K562 (cell line): ENCODE measurements around the gene SART3. TPM values are rescaled to one million over a fixed set of nuclear protein-coding genes. Genes with fewer than 3 reads are reported as not detected.

Source experiments
- ATAC-seq: fragments of 200-7000 bp; cut with Tn5 transposase; 3 replicates; pipeline ENCODE4 v1.9.1; 2020; ENCODE audit warnings: moderate library complexity
- BruUV-seq: library from RNA; stranded (reverse); fragments of 400-500 nt; replicated peaks from 2 replicates; lab custom pipeline; 2021; lab: Mats Ljungman, UMichigan
- CTCF ChIA-PET: fragments of 300-600 bp; formaldehyde crosslinking; extraction: SDS; loops from one replicate; lab custom pipeline; 2021; ENCODE audit warnings: low intra/inter-chr PET ratio; lab: Yijun Ruan, JAX
- POLR2A ChIA-PET: fragments of 300-600, 350-650 bp; sonication (Branson Sonifier 250); formaldehyde crosslinking; extraction: SDS; loops from one replicate; lab custom pipeline; 2021; ENCODE audit warnings: antibody characterized with exemption, inconsistent platforms; lab: Yijun Ruan, JAX
- DNase-seq, 4 experiments: peaks; one replicate each; pipeline versions ENCODE4 v3.0.0 to v3.0.0-alpha.2; 2011 to 2018; ENCODE audit warnings: low spot score in 3 of 4, mixed read lengths in 3 of 4; ENCODE audit errors: extremely low read depth in 1 of 4
- FAIRE-seq: peaks from 2 replicates; lab custom pipeline; 2011; peaks lifted over from hg19 to GRCh38; lab: Jason Lieb, UNC
- H2AFZ ChIP-seq: 2 replicates; pipeline ENCODE4 v1.6.0; 2011; ENCODE audit warnings: low read depth, low read length, control low read depth, inconsistent platforms
- H3K27ac ChIP-seq: fragments of 200-600 bp; 3 replicates; pipeline ENCODE4 v1.8.0; 2011; ENCODE audit warnings: low read depth, mild to moderate bottlenecking, control low read depth, inconsistent platforms, low read length, moderate library complexity, mixed read lengths; ENCODE audit errors: extremely low read depth
- H3K27me3 ChIP-seq, 2 experiments: fragments of 300-600 bp in 1 of 2; 2 replicates in 1 of 2; 3 replicates in 1 of 2; pipeline versions ENCODE4 v1.6.0 to v1.8.0; 2011; ENCODE audit warnings: inconsistent platforms in 2 of 2, low read length in 2 of 2, mild to moderate bottlenecking in 1 of 2, mixed read lengths in 1 of 2, moderate library complexity in 1 of 2; ENCODE audit not compliant: control insufficient read depth in 2 of 2, insufficient read depth in 2 of 2
- H3K36me3 ChIP-seq: fragments of 300-600 bp; 3 replicates; pipeline ENCODE4 v1.8.0; 2011; ENCODE audit warnings: mild to moderate bottlenecking, low read length, inconsistent platforms; ENCODE audit not compliant: control insufficient read depth, insufficient read depth
- H3K4me1 ChIP-seq, 2 experiments: fragments of 200-600 bp in 1 of 2; replicated peaks in 1 of 2; 2 replicates in 1 of 2; 3 replicates in 1 of 2; pipeline versions ENCODE4 v1.5.1 to v1.8.0; 2011; ENCODE audit warnings: inconsistent platforms in 2 of 2, low read length in 2 of 2, mild to moderate bottlenecking in 1 of 2, mixed read lengths in 1 of 2, moderate library complexity in 1 of 2; ENCODE audit not compliant: control insufficient read depth in 2 of 2, insufficient read depth in 2 of 2
- H3K4me2 ChIP-seq: 2 replicates; pipeline ENCODE4 v1.6.1; 2011; ENCODE audit warnings: low read length, control low read depth, inconsistent platforms, mixed read lengths; ENCODE audit not compliant: insufficient read depth
- H3K4me3 ChIP-seq: fragments of 200-600 bp; sonication (generic), shearing (Covaris generic); 2 replicates; pipeline ENCODE4 v1.5.1; 2016; ENCODE audit warnings: control low read depth, inconsistent platforms
- H3K79me2 ChIP-seq: fragments of 200-600 bp; 3 replicates; pipeline ENCODE4 v1.8.0; 2011; ENCODE audit warnings: low read length, inconsistent platforms; ENCODE audit not compliant: control insufficient read depth, insufficient read depth
- H3K9ac ChIP-seq, 2 experiments: 2 replicates each; pipeline versions ENCODE4 v1.6.0 to v1.6.1; 2011; ENCODE audit warnings: low read depth in 2 of 2, low read length in 2 of 2, control low read depth in 1 of 2, inconsistent platforms in 1 of 2, mild to moderate bottlenecking in 1 of 2, mixed read lengths in 1 of 2; ENCODE audit not compliant: insufficient read depth in 1 of 2
- H3K9me1 ChIP-seq: one replicate; pipeline ENCODE4 v1.6.0; 2011; ENCODE audit warnings: inconsistent platforms, mild to moderate bottlenecking, low read length, moderate library complexity; ENCODE audit not compliant: control insufficient read depth, insufficient read depth
- H3K9me3 ChIP-seq: replicated peaks from 2 replicates; pipeline ENCODE4 v1.5.1; 2011; ENCODE audit warnings: low read depth, low read length, inconsistent platforms; ENCODE audit not compliant: control insufficient read depth, insufficient read depth
- H4K20me1 ChIP-seq: replicated peaks from 2 replicates; pipeline ENCODE4 v1.6.1; 2011; ENCODE audit warnings: low read length, inconsistent platforms, mixed read lengths; ENCODE audit not compliant: control insufficient read depth, insufficient read depth
- ADNP ChIP-seq: fragments of 200-800 bp; sonication (Bioruptor generic); IDR thresholded peaks from 2 replicates; pipeline ENCODE4 v1.6.1; 2016; ENCODE audit warnings: missing genetic modification characterization, missing compliant biosample characterization
- CTCF ChIP-seq, 3 experiments: IDR thresholded peaks in 2 of 3; conservative IDR thresholded peaks in 1 of 3; 2 replicates each; pipeline ENCODE4 v1.5.1; 2011 to 2012; ENCODE audit warnings: low read length in 3 of 3, mild to moderate bottlenecking in 3 of 3, control low read depth in 2 of 3, improper control_type of control experiment in 1 of 3, inconsistent platforms in 1 of 3, low read depth in 1 of 3, mixed read lengths in 1 of 3, moderate library complexity in 1 of 3; ENCODE audit not compliant: insufficient read depth in 2 of 3
- USF2 ChIP-seq: sonication (generic); formaldehyde crosslinking; IDR thresholded peaks from 2 replicates; pipeline ENCODE4 v1.5.0; 2020; ENCODE audit warnings: missing genetic modification reagents
- WGBS: fragments of 100-300 bp; shearing (Covaris generic); methylation state at CpG from one replicate; pipeline ENCODE4 v1.1.6; 2016; ENCODE audit warnings: low coverage, mixed read lengths; ENCODE audit not compliant: insufficient coverage; ENCODE audit errors: missing lambda C conversion rate; 5-methylcytosine and 5-hydroxymethylcytosine counted together
- in situ Hi-C: fragments of 300-500 bp; cut with MboI; formaldehyde crosslinking; loops from 4 replicates; pipeline ENCODE4 v1.15.0; 2018; ENCODE audit warnings: inconsistent platforms, mixed read lengths
- intact Hi-C: fragments of 100-400 bp; cut with micrococcal nuclease; formaldehyde crosslinking; loops from 2 replicates; pipeline ENCODE4 v1.14.2; 2022
- polyA plus RNA-seq, 8 experiments: library from polyadenylated mRNA; depleted of rRNA in 4 of 8; stranded (reverse) in 5 of 8; unstranded in 3 of 8; fragments of >200 nt; fragmentation: Nextera tagmentation in 2 of 8; fragmentation: Illumina TruSeq in 1 of 8; extraction: Ambion mirVana in 2 of 8; extraction: Trizol in 1 of 8; gene quantifications; 2 replicates each; pipeline versions ENCODE4 v1.2.1 to v1.2.3, GENCODE V29; 2011 to 2014; ENCODE audit warnings: inconsistent platforms in 1 of 8, missing spikeins in 1 of 8
- total RNA-seq, 7 experiments: library from RNA; depleted of rRNA in 6 of 7; stranded (reverse); fragments of >200 nt in 6 of 7; fragmentation: Illumina TruSeq in 2 of 7; extraction: Trizol in 2 of 7; gene quantifications; 2 replicates each; pipeline versions ENCODE4 v1.2.1 to v1.2.3, GENCODE V29; 2011 to 2021; ENCODE audit warnings: low replicate concordance in 1 of 7

Gene SART3
- total and polyA plus RNA-seq, 9 of the 15 experiments (the other 6 are each of a cell fraction or from before 2014, with no cell fraction given): 8.9 to 167 (median 56.7) TPM

- DNase-seq: peak; percentile 38 to 59 (median 48)
- H3K9me3 ChIP-seq: no peaks in the 10 kb centered on the region
- H3K9me1 ChIP-seq: no peaks in the 10 kb centered on the region
- peaks cover 73% of the 10 kb centered on the region for H3K36me3 ChIP-seq
- FAIRE-seq: peak; percentile 73
- H4K20me1 ChIP-seq: 0 out of 2 replicates have a peak, but pooled peaks cover 2% of the 10 kb centered on the region
- no peak overlapping the region for H2AFZ ChIP-seq
- intact Hi-C loops (loop anchor here (1.0 kb wide), 1 partner anchor 99 kb away; no protein-coding TSS in a partner anchor), in situ Hi-C loops (no loop called here)
- no TSS peak for BruUV-seq
- POLR2A ChIA-PET: interaction anchor here (0.7 kb wide), 1 partner anchor 18 kb away, joined by 4 read pairs; no protein-coding TSS in a partner anchor
- no peak overlapping the region for H3K9ac ChIP-seq
- no peak overlapping the region for H3K4me3 ChIP-seq
- peaks cover 8% of the 10 kb centered on the region for H3K79me2 ChIP-seq
- no peak overlapping the region for H3K4me2 ChIP-seq
- H3K27ac ChIP-seq: no peak overlapping the region
- TF ChIP-seq ADNP (tag): no peak
- peak; percentile 15 to 44 (median 43); a peak in 2 of 6 replicates for TF ChIP-seq CTCF (IDR thresholded peaks at IDR 0.05 in 2 of 3, conservative IDR thresholded peaks at IDR 0.05 in 1 of 3; ENCODE audit: insufficient read depth in 2 of 3, low read depth in 1 of 3, low read length in 3 of 3)
- TF ChIP-seq USF2 (CRISPR knock-in tag): peak; percentile 52; the same call in 1 of the 2 replicates
- TF ChIP-seq, all 486 proteins: peak for 2
- 75% methylated on average over 4 of the region's 4 CpGs for WGBS
- CTCF ChIA-PET: no interaction called here
- peak; percentile 28 for ATAC-seq
- H3K4me1 ChIP-seq: peaks cover 8 to 21% of the 10 kb centered on the region in 2 experiments; a peak in 4 of 5 replicates
- no peaks in the 10 kb centered on the region for H3K27me3 ChIP-seq
Observed at GRCh38 chr12:108519558-108519957, 41.4 kb downstream of the SART3 start.
